GM18505 (cell line): ENCODE results near the gene SSH2.
"Not testable (repeated sequence)": the region's sequence is repeated elsewhere in the genome, so short reads cannot be mapped to it uniquely, and the experiment has no call there.

Experiments
- ATAC-seq: cut with Tn5 transposase; IDR thresholded peaks from one replicate; pipeline ENCODE4 v1.9.1; 2021; ENCODE audit not compliant: unreplicated experiment
- POLR2A ChIP-seq: IDR thresholded peaks from 4 replicates; pipeline ENCODE4 v1.6.1; 2011; ENCODE audit warnings: borderline replicate concordance; ENCODE audit not compliant: insufficient read depth, insufficient read length; ENCODE audit errors: extremely low read depth

SSH2 gene

DNA sequence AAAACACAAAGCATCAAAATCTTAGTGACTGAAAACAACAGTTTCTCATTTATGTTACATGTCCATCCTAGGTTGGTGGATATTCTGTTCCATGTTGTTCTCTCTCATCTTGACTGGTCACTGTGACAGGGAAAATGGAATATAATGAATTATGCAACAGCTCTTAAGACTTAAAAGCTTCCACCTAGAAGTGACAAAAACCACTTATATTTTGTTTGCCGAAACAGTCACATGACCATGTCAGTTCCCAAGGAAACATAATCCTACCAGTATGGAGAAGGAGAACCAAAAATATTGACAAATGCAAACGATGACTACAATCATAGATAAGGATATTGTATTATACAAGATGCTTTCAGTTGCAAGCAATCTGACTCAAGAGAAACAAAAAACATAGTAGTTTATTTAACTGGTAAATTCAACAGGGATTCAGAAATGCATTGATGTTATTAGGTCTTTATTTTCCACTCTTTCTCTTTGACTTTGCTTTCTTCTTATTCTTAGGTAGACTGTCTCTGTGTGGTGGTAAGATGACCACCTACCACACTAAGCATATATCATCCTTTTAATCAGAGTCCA is 103.8 kb downstream of the SSH2 start:
- no peak for ATAC-seq
- no peak for TF ChIP-seq POLR2A

DNA sequence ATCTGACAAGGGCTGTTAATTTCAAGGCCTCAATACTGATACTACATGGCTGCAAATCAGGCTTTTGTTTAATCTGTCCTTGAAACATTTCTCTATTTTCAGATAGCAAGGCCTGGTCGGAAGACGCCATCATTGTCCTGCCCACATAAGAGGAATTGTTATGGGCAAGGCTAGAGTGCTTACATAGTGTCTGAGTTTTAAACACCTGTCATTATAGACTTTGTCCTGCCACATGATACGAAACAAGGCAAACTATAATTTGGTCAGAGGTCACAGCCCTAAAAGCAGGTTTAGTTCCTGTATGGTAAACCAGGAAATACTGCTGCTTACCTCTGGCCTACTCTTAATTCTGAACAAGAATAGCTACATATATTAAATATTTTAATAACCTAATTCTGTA is 104.4 kb downstream of the SSH2 start:
- no peak for TF ChIP-seq POLR2A
- no peak for ATAC-seq

DNA sequence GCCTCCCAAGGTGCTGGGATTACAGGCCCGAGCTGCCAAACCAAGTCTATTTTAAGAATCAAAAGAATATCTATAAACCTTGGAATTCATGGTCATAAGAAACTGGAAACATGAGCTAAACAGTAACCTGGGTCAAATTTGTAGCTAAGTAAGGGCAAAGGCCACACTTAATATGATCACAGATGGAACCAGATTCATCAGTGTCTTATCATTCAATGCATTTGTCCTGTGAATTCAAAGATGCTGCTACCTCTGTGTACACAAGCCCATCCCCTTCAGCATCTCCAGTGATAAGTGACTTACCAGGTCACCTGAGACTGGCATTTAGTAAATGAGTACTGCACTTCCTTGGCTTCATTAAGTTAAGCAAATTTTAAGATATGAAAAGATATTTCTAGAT is 108.1 kb downstream of the SSH2 start:
- ATAC-seq, result no peak
- TF ChIP-seq POLR2A, result no peak

DNA sequence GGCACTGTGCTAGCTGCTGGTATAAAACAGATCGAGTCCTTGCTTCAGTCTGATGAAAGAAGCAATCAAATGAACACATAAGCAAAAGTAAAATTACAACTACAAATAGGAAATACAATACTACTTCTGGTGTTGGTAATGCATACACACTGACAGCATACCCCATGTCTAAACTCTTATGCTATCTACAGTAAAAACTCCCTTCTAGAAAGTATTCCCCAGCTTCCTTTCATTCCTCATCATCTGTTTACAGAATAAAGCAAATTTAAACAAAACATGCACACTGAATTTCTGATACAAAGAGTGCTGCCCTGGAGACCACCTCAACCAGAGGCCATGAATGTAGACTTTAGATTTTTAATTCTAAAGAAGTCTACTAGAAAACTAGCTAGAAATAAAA is 109.6 kb downstream of the SSH2 start:
- no peak for ATAC-seq
- no peak for TF ChIP-seq POLR2A

- ATAC-seq, result no peak
- no peak for TF ChIP-seq POLR2A
Observed at GRCh38 chr17:29807520-29808361, 122.3 kb downstream of the SSH2 start.

DNA sequence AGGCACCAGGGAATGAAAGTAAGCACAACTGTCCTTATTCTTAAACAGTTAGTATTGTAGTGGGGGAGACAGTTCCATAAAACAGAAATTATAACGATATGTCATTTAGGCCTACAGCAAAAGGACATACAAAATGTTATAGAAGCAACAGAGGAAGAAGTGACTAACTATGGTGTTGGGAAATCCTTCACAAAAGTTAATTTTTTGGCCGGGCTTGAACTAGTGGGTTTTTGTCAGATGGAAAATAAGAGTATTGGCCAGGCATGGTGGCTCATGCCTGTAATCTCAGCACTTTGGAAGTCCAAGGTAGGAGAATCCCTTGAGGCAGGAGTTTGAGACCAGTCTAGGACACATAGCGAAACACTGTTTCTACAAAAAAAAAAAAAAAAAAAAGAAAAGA is 127.8 kb downstream of the SSH2 start:
- no peak for TF ChIP-seq POLR2A

DNA sequence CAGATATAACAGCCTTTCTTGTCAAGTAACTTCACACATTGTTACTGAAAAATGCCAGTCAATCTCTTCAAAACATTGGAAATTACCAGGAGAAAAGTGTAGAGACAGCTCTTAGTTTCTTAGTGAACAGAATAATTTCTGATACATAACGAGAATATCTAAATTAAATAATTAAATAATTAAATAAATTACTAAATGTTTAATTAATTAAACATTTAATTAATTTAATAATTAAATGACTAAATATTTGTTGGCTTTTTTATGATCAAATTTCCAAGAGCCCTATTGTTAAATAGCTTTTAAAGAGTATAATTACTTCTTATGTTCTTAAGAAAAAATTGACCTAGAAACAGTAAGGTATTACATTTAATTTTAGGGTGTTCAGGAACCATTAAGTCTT is 129.6 kb downstream of the SSH2 start:
- no peak for ATAC-seq
- TF ChIP-seq POLR2A, result no peak

More for the DNA sequence above, 127.8 kb downstream of the SSH2 start:
- ATAC-seq, result no peak

GRCh38 chr17:29796652-29797051 is 133.4 kb downstream of the SSH2 start:
- no peak for ATAC-seq
- TF ChIP-seq POLR2A, result no peak

GRCh38 chr17:29793501-29793900 is 136.5 kb downstream of the SSH2 start:
- TF ChIP-seq POLR2A, result no peak
- no peak for ATAC-seq

- TF ChIP-seq POLR2A, result no peak
- ATAC-seq, result no peak
Observed at GRCh38 chr17:29791336-29792080, 138.5 kb downstream of the SSH2 start.

DNA sequence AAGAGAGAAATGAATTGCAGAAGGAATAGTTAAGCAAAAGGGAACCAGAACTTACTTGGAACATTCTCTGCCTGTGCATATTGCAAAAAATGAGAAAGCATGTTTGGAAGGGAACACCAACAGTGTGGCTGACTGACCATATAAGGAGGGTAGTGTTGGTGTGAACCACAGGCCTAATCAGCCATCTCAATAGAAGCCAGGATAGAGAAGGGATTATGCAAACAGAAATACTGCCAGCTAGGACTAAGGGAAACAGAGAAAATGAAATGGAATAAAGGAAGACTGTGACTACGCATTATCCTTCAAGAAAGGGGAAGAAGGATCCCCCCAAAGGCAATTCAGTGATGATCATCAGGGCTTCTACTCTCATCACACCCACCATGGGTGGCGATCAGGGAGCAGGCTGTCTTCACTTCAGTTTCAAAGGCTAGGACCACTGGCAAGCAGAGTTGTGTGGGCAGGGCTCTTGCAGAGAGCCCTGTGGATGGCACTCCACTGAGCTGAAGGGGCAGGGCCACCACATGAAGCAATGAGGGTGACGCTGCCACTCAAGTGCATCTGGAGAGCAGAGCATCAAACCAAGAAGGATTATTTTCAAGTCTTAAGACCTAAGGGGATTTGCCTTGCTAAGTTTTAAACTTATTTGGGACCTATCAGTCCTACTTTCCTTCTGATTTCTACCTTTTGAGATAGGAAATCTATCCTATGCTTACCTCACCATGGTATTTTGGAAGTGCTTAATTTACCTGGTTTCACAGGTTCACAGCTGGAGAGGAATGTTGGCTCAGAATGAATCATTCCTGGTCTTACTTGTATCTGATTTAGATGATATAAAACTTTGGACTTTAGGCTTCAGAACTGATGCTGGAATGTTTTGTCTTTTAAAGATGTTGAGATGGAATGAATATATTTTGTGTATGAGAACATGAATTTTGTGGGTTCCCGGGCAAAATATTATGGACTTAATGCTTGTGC is 140.5 kb downstream of the SSH2 start:
- no peak for TF ChIP-seq POLR2A
- no peak for ATAC-seq

DNA sequence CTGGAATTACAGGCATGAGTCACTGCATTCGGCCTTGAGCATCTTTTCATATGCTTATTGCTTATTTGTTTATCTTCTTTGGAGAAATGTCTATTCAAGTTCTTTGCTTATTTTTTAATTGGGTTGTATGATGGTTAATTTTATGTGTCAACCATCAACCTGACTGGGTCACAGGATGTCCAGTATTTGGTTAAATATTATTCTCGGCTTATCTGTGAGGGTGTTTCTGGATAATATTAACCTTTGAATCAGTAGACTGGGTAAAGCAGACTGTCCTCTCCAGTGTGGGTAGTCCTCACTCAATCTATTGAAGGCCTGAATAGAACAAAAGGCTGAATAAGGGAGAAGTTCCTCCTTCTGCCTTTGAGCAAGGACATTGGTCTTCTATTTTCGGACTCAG is 142.0 kb downstream of the SSH2 start:
- no peak for TF ChIP-seq POLR2A
- no peak for ATAC-seq

- TF ChIP-seq POLR2A, result no peak
- ATAC-seq, result no peak
Observed at GRCh38 chr17:29782917-29783316, 147.1 kb downstream of the SSH2 start.

GRCh38 chr17:29779812-29780190 is 150.2 kb downstream of the SSH2 start:
- not testable (repeated sequence) for ATAC-seq
